WTC11 (cell line): ENCODE results near the gene PCDHB12.
"Not testable (repeated sequence)": the region's sequence is repeated elsewhere in the genome, so short reads cannot be mapped to it uniquely, and the experiment has no call there.

Source experiments
- CBFB ChIP-seq: sonication (generic); formaldehyde crosslinking; IDR thresholded peaks from 2 replicates; pipeline ENCODE4 v1.8.1; 2022; ENCODE audit warnings: mild to moderate bottlenecking, low read depth, missing genetic modification reagents
- CREB1 ChIP-seq: sonication (generic); formaldehyde crosslinking; IDR thresholded peaks from 2 replicates; pipeline ENCODE4 v1.8.0; 2023; ENCODE audit warnings: mild to moderate bottlenecking, missing genetic modification reagents
- ELF4 ChIP-seq: sonication (generic); formaldehyde crosslinking; IDR thresholded peaks from 2 replicates; pipeline ENCODE4 v1.8.1; 2022; ENCODE audit warnings: low read depth, mild to moderate bottlenecking, moderate library complexity, missing genetic modification reagents
- ESRRA ChIP-seq: sonication (generic); formaldehyde crosslinking; IDR thresholded peaks from 2 replicates; pipeline ENCODE4 v1.8.1; 2022; ENCODE audit warnings: mild to moderate bottlenecking, missing genetic modification reagents, borderline replicate concordance
- GABPB1 ChIP-seq: sonication (generic); formaldehyde crosslinking; IDR thresholded peaks from 2 replicates; pipeline ENCODE4 v1.8.1; 2023; ENCODE audit warnings: mild to moderate bottlenecking, missing genetic modification reagents
- JUN ChIP-seq: sonication (generic); formaldehyde crosslinking; IDR thresholded peaks from 2 replicates; pipeline ENCODE4 v1.8.0; 2023; ENCODE audit warnings: mild to moderate bottlenecking, missing genetic modification reagents
- SP1 ChIP-seq: sonication (generic); formaldehyde crosslinking; conservative IDR thresholded peaks from 2 replicates; pipeline ENCODE4 v1.8.1; 2022; ENCODE audit warnings: missing genetic modification reagents
- TF ChIP-seq, protein P1 (sequence below): sonication (generic); formaldehyde crosslinking; IDR thresholded peaks from 2 replicates; pipeline ENCODE4 v1.8.0; 2022; ENCODE audit warnings: mild to moderate bottlenecking, missing genetic modification reagents
- TF ChIP-seq, protein P2 (sequence below): fragments of 200-600 bp; IDR thresholded peaks from 2 replicates; pipeline ENCODE4 v1.8.0; 2022; ENCODE audit warnings: antibody characterized with exemption
- TF ChIP-seq, protein P3 (sequence below): sonication (generic); formaldehyde crosslinking; conservative IDR thresholded peaks from 2 replicates; pipeline ENCODE4 v1.8.1; 2023; ENCODE audit warnings: mild to moderate bottlenecking, low read depth, missing genetic modification reagents, moderate library complexity
- TF ChIP-seq, protein P4 (sequence below): sonication (generic); formaldehyde crosslinking; IDR thresholded peaks from 2 replicates; pipeline ENCODE4 v1.8.1; 2022; ENCODE audit warnings: low read depth, mild to moderate bottlenecking, moderate library complexity, missing genetic modification reagents, borderline replicate concordance
- TF ChIP-seq, protein P5 (sequence below): sonication (generic); formaldehyde crosslinking; IDR thresholded peaks from 2 replicates; pipeline ENCODE4 v1.8.1; 2022; ENCODE audit warnings: low read depth, missing genetic modification reagents, borderline replicate concordance
- TF ChIP-seq, protein P6 (sequence below): sonication (generic); formaldehyde crosslinking; IDR thresholded peaks from 2 replicates; pipeline ENCODE4 v1.8.0; 2023; ENCODE audit warnings: missing genetic modification reagents, mild to moderate bottlenecking, borderline replicate concordance
- TF ChIP-seq, protein P7 (sequence below): sonication (generic); formaldehyde crosslinking; IDR thresholded peaks from 2 replicates; pipeline ENCODE4 v1.8.1; 2022; ENCODE audit warnings: mild to moderate bottlenecking, missing genetic modification reagents, moderate library complexity, borderline replicate concordance

DNA sequence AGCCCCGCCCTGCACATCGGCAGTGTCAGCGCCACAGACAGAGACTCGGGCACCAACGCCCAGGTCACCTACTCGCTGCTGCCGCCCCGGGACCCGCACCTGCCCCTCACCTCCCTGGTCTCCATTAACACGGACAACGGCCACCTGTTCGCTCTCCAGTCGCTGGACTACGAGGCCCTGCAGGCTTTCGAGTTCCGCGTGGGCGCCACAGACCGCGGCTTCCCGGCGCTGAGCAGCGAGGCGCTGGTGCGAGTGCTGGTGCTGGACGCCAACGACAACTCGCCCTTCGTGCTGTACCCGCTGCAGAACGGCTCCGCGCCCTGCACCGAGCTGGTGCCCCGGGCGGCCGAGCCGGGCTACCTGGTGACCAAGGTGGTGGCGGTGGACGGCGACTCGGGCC lies 38.5 kb downstream of the PCDHB12 start:
- TF ChIP-seq GABPB1 (CRISPR knock-in tag); ELF4 (CRISPR knock-in tag); JUN (CRISPR knock-in tag); ESRRA (CRISPR knock-in tag); CREB1 (CRISPR knock-in tag); CBFB; SP1: not testable (repeated sequence)
- TF ChIP-seq, protein P1, sequence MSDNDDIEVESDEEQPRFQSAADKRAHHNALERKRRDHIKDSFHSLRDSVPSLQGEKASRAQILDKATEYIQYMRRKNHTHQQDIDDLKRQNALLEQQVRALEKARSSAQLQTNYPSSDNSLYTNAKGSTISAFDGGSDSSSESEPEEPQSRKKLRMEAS = not testable (repeated sequence)
- TF ChIP-seq, protein P2, sequence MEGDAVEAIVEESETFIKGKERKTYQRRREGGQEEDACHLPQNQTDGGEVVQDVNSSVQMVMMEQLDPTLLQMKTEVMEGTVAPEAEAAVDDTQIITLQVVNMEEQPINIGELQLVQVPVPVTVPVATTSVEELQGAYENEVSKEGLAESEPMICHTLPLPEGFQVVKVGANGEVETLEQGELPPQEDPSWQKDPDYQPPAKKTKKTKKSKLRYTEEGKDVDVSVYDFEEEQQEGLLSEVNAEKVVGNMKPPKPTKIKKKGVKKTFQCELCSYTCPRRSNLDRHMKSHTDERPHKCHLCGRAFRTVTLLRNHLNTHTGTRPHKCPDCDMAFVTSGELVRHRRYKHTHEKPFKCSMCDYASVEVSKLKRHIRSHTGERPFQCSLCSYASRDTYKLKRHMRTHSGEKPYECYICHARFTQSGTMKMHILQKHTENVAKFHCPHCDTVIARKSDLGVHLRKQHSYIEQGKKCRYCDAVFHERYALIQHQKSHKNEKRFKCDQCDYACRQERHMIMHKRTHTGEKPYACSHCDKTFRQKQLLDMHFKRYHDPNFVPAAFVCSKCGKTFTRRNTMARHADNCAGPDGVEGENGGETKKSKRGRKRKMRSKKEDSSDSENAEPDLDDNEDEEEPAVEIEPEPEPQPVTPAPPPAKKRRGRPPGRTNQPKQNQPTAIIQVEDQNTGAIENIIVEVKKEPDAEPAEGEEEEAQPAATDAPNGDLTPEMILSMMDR = not testable (repeated sequence)
- TF ChIP-seq, protein P3, sequence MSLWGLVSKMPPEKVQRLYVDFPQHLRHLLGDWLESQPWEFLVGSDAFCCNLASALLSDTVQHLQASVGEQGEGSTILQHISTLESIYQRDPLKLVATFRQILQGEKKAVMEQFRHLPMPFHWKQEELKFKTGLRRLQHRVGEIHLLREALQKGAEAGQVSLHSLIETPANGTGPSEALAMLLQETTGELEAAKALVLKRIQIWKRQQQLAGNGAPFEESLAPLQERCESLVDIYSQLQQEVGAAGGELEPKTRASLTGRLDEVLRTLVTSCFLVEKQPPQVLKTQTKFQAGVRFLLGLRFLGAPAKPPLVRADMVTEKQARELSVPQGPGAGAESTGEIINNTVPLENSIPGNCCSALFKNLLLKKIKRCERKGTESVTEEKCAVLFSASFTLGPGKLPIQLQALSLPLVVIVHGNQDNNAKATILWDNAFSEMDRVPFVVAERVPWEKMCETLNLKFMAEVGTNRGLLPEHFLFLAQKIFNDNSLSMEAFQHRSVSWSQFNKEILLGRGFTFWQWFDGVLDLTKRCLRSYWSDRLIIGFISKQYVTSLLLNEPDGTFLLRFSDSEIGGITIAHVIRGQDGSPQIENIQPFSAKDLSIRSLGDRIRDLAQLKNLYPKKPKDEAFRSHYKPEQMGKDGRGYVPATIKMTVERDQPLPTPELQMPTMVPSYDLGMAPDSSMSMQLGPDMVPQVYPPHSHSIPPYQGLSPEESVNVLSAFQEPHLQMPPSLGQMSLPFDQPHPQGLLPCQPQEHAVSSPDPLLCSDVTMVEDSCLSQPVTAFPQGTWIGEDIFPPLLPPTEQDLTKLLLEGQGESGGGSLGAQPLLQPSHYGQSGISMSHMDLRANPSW (CRISPR knock-in tag) = not testable (repeated sequence)
- TF ChIP-seq, protein P4, sequence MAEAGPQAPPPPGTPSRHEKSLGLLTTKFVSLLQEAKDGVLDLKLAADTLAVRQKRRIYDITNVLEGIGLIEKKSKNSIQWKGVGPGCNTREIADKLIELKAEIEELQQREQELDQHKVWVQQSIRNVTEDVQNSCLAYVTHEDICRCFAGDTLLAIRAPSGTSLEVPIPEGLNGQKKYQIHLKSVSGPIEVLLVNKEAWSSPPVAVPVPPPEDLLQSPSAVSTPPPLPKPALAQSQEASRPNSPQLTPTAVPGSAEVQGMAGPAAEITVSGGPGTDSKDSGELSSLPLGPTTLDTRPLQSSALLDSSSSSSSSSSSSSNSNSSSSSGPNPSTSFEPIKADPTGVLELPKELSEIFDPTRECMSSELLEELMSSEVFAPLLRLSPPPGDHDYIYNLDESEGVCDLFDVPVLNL (CRISPR knock-in tag) = not testable (repeated sequence)
- TF ChIP-seq, protein P5, sequence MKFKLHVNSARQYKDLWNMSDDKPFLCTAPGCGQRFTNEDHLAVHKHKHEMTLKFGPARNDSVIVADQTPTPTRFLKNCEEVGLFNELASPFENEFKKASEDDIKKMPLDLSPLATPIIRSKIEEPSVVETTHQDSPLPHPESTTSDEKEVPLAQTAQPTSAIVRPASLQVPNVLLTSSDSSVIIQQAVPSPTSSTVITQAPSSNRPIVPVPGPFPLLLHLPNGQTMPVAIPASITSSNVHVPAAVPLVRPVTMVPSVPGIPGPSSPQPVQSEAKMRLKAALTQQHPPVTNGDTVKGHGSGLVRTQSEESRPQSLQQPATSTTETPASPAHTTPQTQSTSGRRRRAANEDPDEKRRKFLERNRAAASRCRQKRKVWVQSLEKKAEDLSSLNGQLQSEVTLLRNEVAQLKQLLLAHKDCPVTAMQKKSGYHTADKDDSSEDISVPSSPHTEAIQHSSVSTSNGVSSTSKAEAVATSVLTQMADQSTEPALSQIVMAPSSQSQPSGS (CRISPR knock-in tag) = not testable (repeated sequence)
- TF ChIP-seq, protein P6, sequence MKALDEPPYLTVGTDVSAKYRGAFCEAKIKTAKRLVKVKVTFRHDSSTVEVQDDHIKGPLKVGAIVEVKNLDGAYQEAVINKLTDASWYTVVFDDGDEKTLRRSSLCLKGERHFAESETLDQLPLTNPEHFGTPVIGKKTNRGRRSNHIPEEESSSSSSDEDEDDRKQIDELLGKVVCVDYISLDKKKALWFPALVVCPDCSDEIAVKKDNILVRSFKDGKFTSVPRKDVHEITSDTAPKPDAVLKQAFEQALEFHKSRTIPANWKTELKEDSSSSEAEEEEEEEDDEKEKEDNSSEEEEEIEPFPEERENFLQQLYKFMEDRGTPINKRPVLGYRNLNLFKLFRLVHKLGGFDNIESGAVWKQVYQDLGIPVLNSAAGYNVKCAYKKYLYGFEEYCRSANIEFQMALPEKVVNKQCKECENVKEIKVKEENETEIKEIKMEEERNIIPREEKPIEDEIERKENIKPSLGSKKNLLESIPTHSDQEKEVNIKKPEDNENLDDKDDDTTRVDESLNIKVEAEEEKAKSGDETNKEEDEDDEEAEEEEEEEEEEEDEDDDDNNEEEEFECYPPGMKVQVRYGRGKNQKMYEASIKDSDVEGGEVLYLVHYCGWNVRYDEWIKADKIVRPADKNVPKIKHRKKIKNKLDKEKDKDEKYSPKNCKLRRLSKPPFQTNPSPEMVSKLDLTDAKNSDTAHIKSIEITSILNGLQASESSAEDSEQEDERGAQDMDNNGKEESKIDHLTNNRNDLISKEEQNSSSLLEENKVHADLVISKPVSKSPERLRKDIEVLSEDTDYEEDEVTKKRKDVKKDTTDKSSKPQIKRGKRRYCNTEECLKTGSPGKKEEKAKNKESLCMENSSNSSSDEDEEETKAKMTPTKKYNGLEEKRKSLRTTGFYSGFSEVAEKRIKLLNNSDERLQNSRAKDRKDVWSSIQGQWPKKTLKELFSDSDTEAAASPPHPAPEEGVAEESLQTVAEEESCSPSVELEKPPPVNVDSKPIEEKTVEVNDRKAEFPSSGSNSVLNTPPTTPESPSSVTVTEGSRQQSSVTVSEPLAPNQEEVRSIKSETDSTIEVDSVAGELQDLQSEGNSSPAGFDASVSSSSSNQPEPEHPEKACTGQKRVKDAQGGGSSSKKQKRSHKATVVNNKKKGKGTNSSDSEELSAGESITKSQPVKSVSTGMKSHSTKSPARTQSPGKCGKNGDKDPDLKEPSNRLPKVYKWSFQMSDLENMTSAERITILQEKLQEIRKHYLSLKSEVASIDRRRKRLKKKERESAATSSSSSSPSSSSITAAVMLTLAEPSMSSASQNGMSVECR = not testable (repeated sequence)
- TF ChIP-seq, protein P7, sequence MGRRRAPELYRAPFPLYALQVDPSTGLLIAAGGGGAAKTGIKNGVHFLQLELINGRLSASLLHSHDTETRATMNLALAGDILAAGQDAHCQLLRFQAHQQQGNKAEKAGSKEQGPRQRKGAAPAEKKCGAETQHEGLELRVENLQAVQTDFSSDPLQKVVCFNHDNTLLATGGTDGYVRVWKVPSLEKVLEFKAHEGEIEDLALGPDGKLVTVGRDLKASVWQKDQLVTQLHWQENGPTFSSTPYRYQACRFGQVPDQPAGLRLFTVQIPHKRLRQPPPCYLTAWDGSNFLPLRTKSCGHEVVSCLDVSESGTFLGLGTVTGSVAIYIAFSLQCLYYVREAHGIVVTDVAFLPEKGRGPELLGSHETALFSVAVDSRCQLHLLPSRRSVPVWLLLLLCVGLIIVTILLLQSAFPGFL (CRISPR knock-in tag) = not testable (repeated sequence)
